ENCODE measurements around the gene GP1BA.
"Not testable (repeated sequence)": the region's sequence is repeated elsewhere in the genome, so short reads cannot be mapped to it uniquely, and the experiment has no call there.

GP1BA gene

GRCh38 chr17:4901648-4902344 lies 30.3 kb upstream of the GP1BA start:
- DNase-seq (ENCODE audit: low read depth, low spot score) = no peak

- no peak for DNase-seq (ENCODE audit: low read depth, low spot score)
These were observed 29.5 kb upstream of the GP1BA start for GRCh38 chr17:4902540-4902939.

- peak; percentile 59 for DNase-seq (ENCODE audit: low read depth, low spot score)
These were observed 28.8 kb upstream of the GP1BA start, which contains the start of gene CHRNE for GRCh38 chr17:4903051-4903818. Gene CHRNE, minus strand, starts transcription at chr17:4903098. Its CDS starts 35 bp downstream, at chr17:4903063.

- not testable (repeated sequence) for DNase-seq (ENCODE audit: low read depth, low spot score)
These were observed 25.4 kb upstream of the GP1BA start for GRCh38 chr17:4906642-4907041.

- DNase-seq (ENCODE audit: low read depth, low spot score) = no peak
These were observed 23.8 kb upstream of the GP1BA start for GRCh38 chr17:4908301-4908700.

- peak; percentile 81 for DNase-seq (ENCODE audit: low read depth, low spot score)
These were observed 23.2 kb upstream of the GP1BA start for GRCh38 chr17:4908711-4909496.

GRCh38 chr17:4913994-4914393 lies 18.1 kb upstream of the GP1BA start:
- DNase-seq (ENCODE audit: low read depth, low spot score) = no peak

- not testable (repeated sequence) for DNase-seq (ENCODE audit: low read depth, low spot score)
These were observed 17.5 kb upstream of the GP1BA start for GRCh38 chr17:4914551-4914950.

GRCh38 chr17:4919511-4920047 lies 12.5 kb upstream of the GP1BA start:
- no peak for DNase-seq (ENCODE audit: low read depth, low spot score)

GRCh38 chr17:4920351-4921048 lies 11.6 kb upstream of the GP1BA start:
- no peak for DNase-seq (ENCODE audit: low read depth, low spot score)

GRCh38 chr17:4921320-4921719 lies 10.8 kb upstream of the GP1BA start:
- DNase-seq (ENCODE audit: low read depth, low spot score) = no peak

- DNase-seq (ENCODE audit: low read depth, low spot score) = not testable (repeated sequence)
These were observed 5.3 kb upstream of the GP1BA start for GRCh38 chr17:4926577-4927335.

- no peak for DNase-seq (ENCODE audit: low read depth, low spot score)
These were observed 3.2 kb upstream of the GP1BA start for GRCh38 chr17:4928881-4929280.

- no peak for DNase-seq (ENCODE audit: low read depth, low spot score)
These were observed 679 bp downstream of the GP1BA start for GRCh38 chr17:4932756-4933155.

GRCh38 chr17:4933646-4934045 lies 1.6 kb downstream of the GP1BA start:
- DNase-seq (ENCODE audit: low read depth, low spot score) = no peak

- no peak for DNase-seq (ENCODE audit: low read depth, low spot score)
These were observed 2.3 kb downstream of the GP1BA start for GRCh38 chr17:4934173-4934979.

- no peak for DNase-seq (ENCODE audit: low read depth, low spot score)
These were observed 3.6 kb downstream of the GP1BA start for GRCh38 chr17:4935650-4936049.

- DNase-seq (ENCODE audit: low read depth, low spot score) = no peak
These were observed 4.4 kb downstream of the GP1BA start for GRCh38 chr17:4936436-4936835.

GRCh38 chr17:4937553-4937952 lies 5.5 kb downstream of the GP1BA start:
- no peak for DNase-seq (ENCODE audit: low read depth, low spot score)

GRCh38 chr17:4938069-4938491 lies 6.0 kb downstream of the GP1BA start:
- DNase-seq (ENCODE audit: low read depth, low spot score) = no peak
